GM12873 (cell line): Measurements from ENCODE around the gene CSNK1E.

Source experiments
- CTCF ChIP-seq: IDR thresholded peaks from 2 replicates; pipeline ENCODE4 v1.5.1; 2012; ENCODE audit warnings: low read depth, mild to moderate bottlenecking, moderate library complexity, low read length, control low read depth; ENCODE audit not compliant: insufficient read depth; ENCODE audit errors: missing control alignments

The CSNK1E gene

GRCh38 chr22:38317122-38317994 is at the start of gene CSNK1E:
CSNK1E (minus strand) TSS chr22:38317433; CDS start chr22:38314157, 3,276 bp downstream.
- TF ChIP-seq CTCF = no peak

GRCh38 chr22:38355275-38355674 is 38.0 kb upstream of the CSNK1E start:
- no peak for TF ChIP-seq CTCF

GRCh38 chr22:38353701-38354100 is 36.5 kb upstream of the CSNK1E start:
- no peak for TF ChIP-seq CTCF

- peak; percentile 92 for TF ChIP-seq CTCF
These were observed 36.0 kb upstream of the CSNK1E start for GRCh38 chr22:38353142-38353629.

- TF ChIP-seq CTCF = no peak
These were observed 35.2 kb upstream of the CSNK1E start for GRCh38 chr22:38352436-38352835.

GRCh38 chr22:38350444-38351359 is 33.5 kb upstream of the CSNK1E start:
- TF ChIP-seq CTCF = no peak
